ENCODE results near the gene CADM1. TPM values are rescaled to one million over a fixed set of nuclear protein-coding genes. Genes with fewer than 3 reads are reported as not detected.

Gene CADM1
- total and polyA plus RNA-seq, 9 of the 15 experiments (the other 6 are each of a cell fraction or from before 2014, with no cell fraction given) = 0.42 TPM; not detected in 8

- TF ChIP-seq E2F1 (CRISPR knock-in tag; IDR thresholded peaks at IDR 0.05) = no peak
- TF ChIP-seq EWSR1 (IDR thresholded peaks at IDR 0.05; ENCODE audit: borderline replicate concordance, low read depth, partially characterized antibody) = no peak
- TF ChIP-seq CBFB (CRISPR knock-in tag; IDR thresholded peaks at IDR 0.05) = no peak
- no peak for TF ChIP-seq CREB1 (IDR thresholded peaks at IDR 0.05)
- no peak for TF ChIP-seq CREB1 (CRISPR knock-in tag; IDR thresholded peaks at IDR 0.05)
- TF ChIP-seq NR2C2 (CRISPR knock-in tag; IDR thresholded peaks at IDR 0.05) = no peak
- no peak for TF ChIP-seq NR2C2 (tag; IDR thresholded peaks at IDR 0.05)
- no peak for TF ChIP-seq ZC3H11A (IDR thresholded peaks at IDR 0.05; ENCODE audit: low read depth, low read length)
- no peak for TF ChIP-seq NRF1 (conservative IDR thresholded peaks at IDR 0.05 in 1 of 2, IDR thresholded peaks at IDR 0.05 in 1 of 2)
- TF ChIP-seq ZSCAN32 (CRISPR knock-in tag; IDR thresholded peaks at IDR 0.05) = no peak
Observed at GRCh38 chr11:115183830-115184229, 320.4 kb downstream of the CADM1 start (continued).

- Histone ChIP-seq H3K4me3 (no peak overlapping the region), H4K20me1 (replicated peaks; ENCODE audit: control insufficient read depth, insufficient read depth, low read length) (0 out of 2 replicates have a peak, but pooled peaks cover 5% of the 10 kb centered on the region), H3K36me3 (ENCODE audit: control insufficient read depth, insufficient read depth, low read length) (no peaks in the 10 kb centered on the region), H2AFZ (ENCODE audit: low read depth, low read length) (no peak overlapping the region), H3K27ac (ENCODE audit: extremely low read depth, low read depth, low read length) (no peak overlapping the region), H3K27me3 (ENCODE audit: control insufficient read depth in 2 of 2, insufficient read depth in 2 of 2, low read length in 2 of 2) (peaks cover 0 to 8% of the 10 kb centered on the region in 2 experiments; a peak in 1 of 5 replicates), H3K9me3 (replicated peaks; ENCODE audit: control insufficient read depth, insufficient read depth, low read depth, low read length) (no peaks in the 10 kb centered on the region), H3K9me1 (ENCODE audit: control insufficient read depth, insufficient read depth, low read length) (no peaks in the 10 kb centered on the region), H3K79me2 (ENCODE audit: control insufficient read depth, insufficient read depth, low read length) (no peaks in the 10 kb centered on the region), H3K4me2 (ENCODE audit: insufficient read depth, low read length) (no peak overlapping the region), H3K9ac (ENCODE audit: insufficient read depth in 1 of 2, low read depth in 2 of 2, low read length in 2 of 2) (no peak overlapping the region), H3K4me1 (replicated peaks in 1 of 2; ENCODE audit: control insufficient read depth in 2 of 2, insufficient read depth in 2 of 2, low read length in 2 of 2) (no peaks in the 10 kb centered on the region)
- intact Hi-C loops (cut with micrococcal nuclease) (no loop called here), in situ Hi-C loops (cut with MboI) (no loop called here)
- FAIRE-seq (no peak), ATAC-seq (no peak), DNase-seq (ENCODE audit: extremely low read depth in 1 of 4, low spot score in 3 of 4) (no peak)
- POLR2A ChIA-PET = no interaction called here
- no TSS peak for BruUV-seq (replicated peaks)
- no peak for TF ChIP-seq MIER1 (IDR thresholded peaks at IDR 0.05; ENCODE audit: low read depth)
- TF ChIP-seq PCBP1 (IDR thresholded peaks at IDR 0.05; ENCODE audit: low read depth, low read length, poor library complexity, severe bottlenecking) = no peak
- TF ChIP-seq ZNF316 (IDR thresholded peaks at IDR 0.05) = no peak
- TF ChIP-seq TAF15 (IDR thresholded peaks at IDR 0.05; ENCODE audit: low read depth, low read length) = no peak
- TF ChIP-seq, protein P1, sequence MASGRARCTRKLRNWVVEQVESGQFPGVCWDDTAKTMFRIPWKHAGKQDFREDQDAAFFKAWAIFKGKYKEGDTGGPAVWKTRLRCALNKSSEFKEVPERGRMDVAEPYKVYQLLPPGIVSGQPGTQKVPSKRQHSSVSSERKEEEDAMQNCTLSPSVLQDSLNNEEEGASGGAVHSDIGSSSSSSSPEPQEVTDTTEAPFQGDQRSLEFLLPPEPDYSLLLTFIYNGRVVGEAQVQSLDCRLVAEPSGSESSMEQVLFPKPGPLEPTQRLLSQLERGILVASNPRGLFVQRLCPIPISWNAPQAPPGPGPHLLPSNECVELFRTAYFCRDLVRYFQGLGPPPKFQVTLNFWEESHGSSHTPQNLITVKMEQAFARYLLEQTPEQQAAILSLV (tag; IDR thresholded peaks at IDR 0.05) = no peak
- no peak for TF ChIP-seq KLF16 (IDR thresholded peaks at IDR 0.05)
- no peak for TF ChIP-seq DDX20 (tag; IDR thresholded peaks at IDR 0.05; ENCODE audit: low read depth)
- TF ChIP-seq MTF1 (CRISPR knock-in tag; IDR thresholded peaks at IDR 0.05; ENCODE audit: borderline replicate concordance) = no peak
- TF ChIP-seq TEAD1 (CRISPR knock-in tag; IDR thresholded peaks at IDR 0.05) = no peak
- CTCF ChIA-PET (ENCODE audit: low intra/inter-chr PET ratio) = no interaction called here
- WGBS (ENCODE audit: insufficient coverage, low coverage, missing lambda C conversion rate) = 0% methylated on average over 4 of the region's 4 CpGs
Observed at GRCh38 chr11:115183136-115183535, 321.1 kb downstream of the CADM1 start.

Measured in K562 (cell line).